Fibroblast of the aortic adventitia (primary cell): ENCODE results near the gene PRKN. TPM values are rescaled to one million over a fixed set of nuclear protein-coding genes. Genes with fewer than 3 reads are reported as not detected.
"Not testable (repeated sequence)": the region's sequence is repeated elsewhere in the genome, so short reads cannot be mapped to it uniquely, and the experiment has no call there.

Experiments used
- DNase-seq: peaks from one replicate; pipeline ENCODE4 v3.0.0-alpha.2; 2010; ENCODE audit warnings: low read depth
- H3K4me3 ChIP-seq: 2 replicates; pipeline ENCODE4 v1.5.1; 2011; ENCODE audit warnings: low read depth, mild to moderate bottlenecking, control low read depth, low read length, moderate library complexity
- total RNA-seq: library from RNA; depleted of rRNA; stranded (reverse); fragments of >200 nt; gene quantifications from 2 replicates; pipeline ENCODE4 v1.2.3, GENCODE V29; 2012; ENCODE audit warnings: low replicate concordance
- TF ChIP-seq, protein P1 (sequence below): IDR thresholded peaks from 2 replicates; pipeline ENCODE4 v1.5.1; 2011; ENCODE audit warnings: mild to moderate bottlenecking, low read length, control low read depth, inconsistent platforms; ENCODE audit not compliant: insufficient read depth

PRKN gene
- total RNA-seq, 1 donor = 2.0 TPM

DNA sequence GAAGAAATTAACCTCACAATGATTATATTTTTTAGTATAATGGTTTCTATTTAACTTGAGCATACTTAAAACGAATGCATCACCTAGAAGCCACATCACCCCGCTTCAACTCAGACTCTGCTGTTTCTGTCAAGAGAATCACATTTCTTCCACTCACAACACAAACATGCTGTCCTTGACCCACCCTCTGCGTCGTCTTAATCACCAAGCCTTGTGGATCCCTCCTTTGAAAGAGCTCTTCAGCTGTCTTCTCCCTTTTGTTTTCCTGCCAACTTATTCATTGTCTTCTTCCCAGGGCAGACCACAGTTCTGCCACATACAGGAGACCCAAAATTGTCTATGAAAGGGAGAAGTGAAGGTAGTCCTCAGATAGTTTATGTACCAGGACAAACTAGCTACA lies 858.1 kb downstream of the PRKN start:
- TF ChIP-seq, protein P1, sequence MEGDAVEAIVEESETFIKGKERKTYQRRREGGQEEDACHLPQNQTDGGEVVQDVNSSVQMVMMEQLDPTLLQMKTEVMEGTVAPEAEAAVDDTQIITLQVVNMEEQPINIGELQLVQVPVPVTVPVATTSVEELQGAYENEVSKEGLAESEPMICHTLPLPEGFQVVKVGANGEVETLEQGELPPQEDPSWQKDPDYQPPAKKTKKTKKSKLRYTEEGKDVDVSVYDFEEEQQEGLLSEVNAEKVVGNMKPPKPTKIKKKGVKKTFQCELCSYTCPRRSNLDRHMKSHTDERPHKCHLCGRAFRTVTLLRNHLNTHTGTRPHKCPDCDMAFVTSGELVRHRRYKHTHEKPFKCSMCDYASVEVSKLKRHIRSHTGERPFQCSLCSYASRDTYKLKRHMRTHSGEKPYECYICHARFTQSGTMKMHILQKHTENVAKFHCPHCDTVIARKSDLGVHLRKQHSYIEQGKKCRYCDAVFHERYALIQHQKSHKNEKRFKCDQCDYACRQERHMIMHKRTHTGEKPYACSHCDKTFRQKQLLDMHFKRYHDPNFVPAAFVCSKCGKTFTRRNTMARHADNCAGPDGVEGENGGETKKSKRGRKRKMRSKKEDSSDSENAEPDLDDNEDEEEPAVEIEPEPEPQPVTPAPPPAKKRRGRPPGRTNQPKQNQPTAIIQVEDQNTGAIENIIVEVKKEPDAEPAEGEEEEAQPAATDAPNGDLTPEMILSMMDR = no peak
- DNase-seq = no peak
- H3K4me3 ChIP-seq = no peak overlapping the region

DNA sequence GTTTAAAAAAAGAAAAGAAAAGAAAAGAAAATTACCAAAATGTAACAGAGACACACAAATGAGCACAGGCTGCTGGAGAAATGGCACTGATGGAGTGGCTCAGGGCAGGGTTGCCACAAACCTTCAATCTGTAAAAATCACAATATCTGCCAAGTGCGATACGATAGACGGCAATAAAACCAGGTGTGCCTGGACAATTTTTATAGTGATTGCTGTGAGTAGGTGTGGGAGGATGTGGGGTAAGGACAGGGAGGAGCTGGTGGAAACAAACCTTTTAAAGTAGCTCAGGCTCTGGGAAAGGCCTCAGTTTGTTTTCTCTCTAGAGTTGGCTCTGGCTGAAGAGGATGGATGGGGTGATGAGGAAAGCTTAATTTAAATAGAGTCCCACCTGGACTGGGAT lies 861.0 kb downstream of the PRKN start:
- TF ChIP-seq, protein P1 = no peak
- no peak overlapping the region for H3K4me3 ChIP-seq
- DNase-seq = no peak

- not testable (repeated sequence) for DNase-seq, H3K4me3 ChIP-seq
These were observed 866.5 kb downstream of the PRKN start for GRCh38 chr6:161861061-161861460.

GRCh38 chr6:161853657-161854056 lies 873.9 kb downstream of the PRKN start:
- H3K4me3 ChIP-seq = no peak overlapping the region
- no peak for DNase-seq

DNA sequence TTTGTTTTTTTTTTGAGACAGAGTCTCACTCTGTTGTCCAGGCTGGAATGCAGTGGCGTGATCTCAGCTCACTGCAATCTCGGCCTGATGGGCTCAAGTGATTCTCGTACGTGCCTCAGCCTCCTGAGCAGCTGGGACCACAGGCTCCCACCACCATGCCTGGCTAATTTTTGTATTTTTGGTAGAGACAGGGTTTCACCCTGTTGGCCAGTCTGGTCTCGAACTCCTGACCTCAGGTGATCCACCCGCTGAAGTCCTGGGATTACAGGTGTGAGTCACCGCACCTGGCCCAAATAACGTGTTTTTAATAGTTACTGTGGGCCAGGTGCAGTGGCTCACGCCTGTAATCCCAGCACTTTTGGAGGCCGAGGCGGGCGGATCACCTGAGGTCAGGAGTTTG lies 876.1 kb downstream of the PRKN start:
- not testable (repeated sequence) for H3K4me3 ChIP-seq, DNase-seq

More at GRCh38 chr6:161853657-161854056, 873.9 kb downstream of the PRKN start:
- TF ChIP-seq, protein P1 = no peak

- TF ChIP-seq, protein P1 = no peak
- no peak overlapping the region for H3K4me3 ChIP-seq
- no peak for DNase-seq
These were observed 877.0 kb downstream of the PRKN start for GRCh38 chr6:161850562-161850961.

- TF ChIP-seq, protein P1 = no peak
- no peak for DNase-seq
- H3K4me3 ChIP-seq = no peak overlapping the region
These were observed 879.9 kb downstream of the PRKN start for GRCh38 chr6:161847628-161848027.

- DNase-seq = no peak
- H3K4me3 ChIP-seq = no peak overlapping the region
- TF ChIP-seq, protein P1 = no peak
These were observed 882.8 kb downstream of the PRKN start for GRCh38 chr6:161844804-161845203.
